HG03095 (cell line): ENCODE measurements around the gene PTH2R.

ENCODE experiments used
- ATAC-seq: cut with Tn5 transposase; IDR thresholded peaks from one replicate; pipeline ENCODE4 v1.9.1; 2021; ENCODE audit warnings: moderate library complexity; ENCODE audit not compliant: unreplicated experiment

Gene PTH2R

GRCh38 chr2:208542465-208543041, 136.0 kb downstream of the PTH2R start:
- ATAC-seq: no peak
